HG02798 (cell line): ENCODE data around the gene NUDT7.
A peak's percentile ranks its signal among the peaks of the same experiment; 100 is the strongest.

Experiments
- ATAC-seq: cut with Tn5 transposase; IDR thresholded peaks from one replicate; pipeline ENCODE4 v1.9.1; 2021; ENCODE audit warnings: mild to moderate bottlenecking; ENCODE audit not compliant: unreplicated experiment, poor library complexity

NUDT7 gene

GRCh38 chr16:77723108-77723514 is 797 bp downstream of the NUDT7 start:
- peak; percentile 5 for ATAC-seq

- no peak for ATAC-seq
These were observed 1.9 kb downstream of the NUDT7 start for GRCh38 chr16:77724174-77724573.

GRCh38 chr16:77729951-77730350 is 7.6 kb downstream of the NUDT7 start:
- no peak for ATAC-seq

- ATAC-seq, result no peak
These were observed 10.1 kb downstream of the NUDT7 start for GRCh38 chr16:77732241-77732946.

DNA sequence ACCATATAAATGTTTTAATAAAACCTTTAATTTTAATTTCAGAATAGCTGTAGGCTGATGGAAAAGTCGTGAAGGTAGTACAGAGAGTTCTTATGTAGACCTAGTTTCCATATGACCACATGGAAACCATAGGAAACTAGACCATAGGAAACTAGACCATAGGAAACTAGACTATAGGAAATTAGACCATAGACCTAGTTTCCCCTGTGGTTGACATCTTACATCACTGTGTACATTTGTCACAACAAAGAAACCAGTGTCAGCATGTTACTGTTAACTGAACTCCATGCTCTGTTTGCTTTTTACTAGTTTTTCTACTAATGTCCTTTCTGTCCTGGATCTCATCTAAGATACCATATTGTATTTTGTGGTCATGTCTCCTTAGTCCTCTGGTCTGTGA is 14.6 kb downstream of the NUDT7 start:
- ATAC-seq, result no peak

DNA sequence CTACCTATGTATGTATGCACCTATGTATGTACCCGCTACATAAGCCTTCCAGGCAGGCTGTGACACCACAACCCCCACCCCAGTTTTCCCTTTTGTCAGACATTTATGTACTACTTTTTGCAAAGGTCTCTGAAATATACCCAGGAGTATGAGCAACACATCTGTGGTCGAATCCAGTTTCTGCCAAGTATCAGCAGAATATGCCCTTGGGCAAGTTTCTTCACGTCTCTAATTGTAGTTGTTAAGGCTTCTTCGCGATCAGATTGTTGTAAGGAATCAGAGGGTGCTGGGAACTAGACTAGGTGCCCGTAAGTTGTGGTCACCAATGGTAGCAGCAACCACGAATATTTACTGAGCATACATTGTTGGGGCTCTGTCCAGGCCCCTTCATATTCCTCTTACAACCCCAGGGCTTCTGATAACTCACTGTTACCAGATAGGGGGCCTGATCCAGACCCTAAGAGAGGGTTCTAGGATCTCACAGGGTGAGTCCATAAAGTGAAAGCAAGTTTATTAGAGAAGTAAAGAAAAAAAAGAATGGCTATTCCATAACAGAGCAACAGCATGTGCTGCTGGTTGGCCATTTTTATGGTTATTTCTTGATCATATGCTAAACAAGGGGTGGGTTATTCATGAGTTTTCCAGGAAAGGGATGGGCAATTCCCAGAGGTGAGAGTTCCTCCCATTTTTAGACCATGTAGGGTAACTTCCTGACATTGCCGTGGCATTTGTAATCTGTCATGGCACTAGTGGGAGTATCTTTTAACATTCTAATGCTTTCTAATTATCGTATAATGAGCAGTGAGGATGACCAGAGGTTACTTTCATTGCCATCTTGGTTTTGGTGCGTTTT is 16.6 kb downstream of the NUDT7 start:
- ATAC-seq, result no peak

- ATAC-seq, result no peak
These were observed 17.2 kb downstream of the NUDT7 start for GRCh38 chr16:77739559-77739892.

GRCh38 chr16:77744141-77744540 is 21.8 kb downstream of the NUDT7 start:
- ATAC-seq, result no peak

DNA sequence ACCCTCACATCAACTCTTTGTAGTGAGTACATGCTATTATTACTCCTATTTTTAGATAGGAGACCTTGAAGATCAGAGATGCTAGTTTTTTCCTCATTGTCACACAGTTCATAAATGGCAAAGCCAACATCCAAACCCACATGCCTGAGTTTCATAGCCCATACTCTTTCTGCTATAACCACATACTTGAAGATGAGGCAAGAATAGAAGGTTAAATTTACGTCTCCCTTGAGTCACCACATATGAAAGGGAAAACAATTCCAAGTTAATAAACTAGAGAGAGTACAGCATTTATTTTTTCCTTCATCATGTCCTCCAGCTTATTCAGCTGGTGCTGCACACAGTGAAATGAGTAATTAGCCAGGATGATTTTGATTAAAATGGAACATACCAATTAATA is 23.7 kb downstream of the NUDT7 start:
- no peak for ATAC-seq

DNA sequence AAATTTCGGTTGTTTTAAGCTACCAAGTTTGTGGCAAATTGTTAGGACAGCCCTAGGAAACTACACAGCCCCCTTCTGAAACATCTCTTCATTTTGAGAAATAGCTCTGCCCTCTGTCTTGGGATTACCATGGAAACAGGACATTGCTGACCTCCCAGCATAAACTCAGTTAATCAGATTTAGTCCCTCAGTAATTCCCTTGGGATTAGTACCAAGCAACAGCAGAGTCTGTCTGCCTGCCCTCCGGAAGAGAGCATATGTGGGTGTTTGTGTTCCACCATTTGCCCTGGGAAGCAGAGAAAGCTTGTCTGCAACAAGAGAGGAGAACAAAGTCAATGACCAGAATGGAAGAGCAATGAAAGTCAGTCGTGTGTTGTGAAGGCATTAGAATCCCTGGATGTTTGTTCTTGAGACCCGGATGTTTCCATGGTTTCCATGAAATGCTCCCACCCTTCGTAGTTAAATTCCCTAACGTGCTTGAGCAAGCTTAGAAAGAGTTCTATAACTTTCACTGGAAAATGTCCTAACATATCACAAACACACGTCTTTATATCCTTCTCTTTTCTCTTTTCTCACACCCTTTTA is 26.2 kb downstream of the NUDT7 start:
- ATAC-seq, result no peak

DNA sequence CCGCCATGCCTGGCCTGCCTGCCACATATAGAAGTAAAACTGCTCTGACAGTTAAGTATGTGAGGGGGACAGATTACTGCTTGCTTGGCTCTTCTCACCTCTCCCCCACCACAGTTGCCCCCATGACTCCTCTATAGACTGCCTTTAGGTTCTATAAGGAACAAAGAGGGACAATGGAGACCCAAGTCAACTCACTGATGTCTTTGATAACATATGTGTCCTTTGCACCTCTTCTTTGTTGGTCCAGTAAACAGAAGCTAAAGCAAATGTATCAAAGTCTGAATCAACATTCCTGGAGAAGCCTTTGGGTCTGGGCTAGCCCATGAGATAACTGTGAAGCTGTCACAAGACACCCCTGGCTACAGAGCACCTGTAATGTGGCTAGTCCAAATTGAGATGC is 27.1 kb downstream of the NUDT7 start:
- ATAC-seq, result no peak

- ATAC-seq, result no peak
These were observed 35.7 kb downstream of the NUDT7 start for GRCh38 chr16:77758046-77758445.

- no peak for ATAC-seq
These were observed 36.2 kb downstream of the NUDT7 start for GRCh38 chr16:77758508-77758907.

GRCh38 chr16:77759201-77759600 is 36.9 kb downstream of the NUDT7 start:
- no peak for ATAC-seq

DNA sequence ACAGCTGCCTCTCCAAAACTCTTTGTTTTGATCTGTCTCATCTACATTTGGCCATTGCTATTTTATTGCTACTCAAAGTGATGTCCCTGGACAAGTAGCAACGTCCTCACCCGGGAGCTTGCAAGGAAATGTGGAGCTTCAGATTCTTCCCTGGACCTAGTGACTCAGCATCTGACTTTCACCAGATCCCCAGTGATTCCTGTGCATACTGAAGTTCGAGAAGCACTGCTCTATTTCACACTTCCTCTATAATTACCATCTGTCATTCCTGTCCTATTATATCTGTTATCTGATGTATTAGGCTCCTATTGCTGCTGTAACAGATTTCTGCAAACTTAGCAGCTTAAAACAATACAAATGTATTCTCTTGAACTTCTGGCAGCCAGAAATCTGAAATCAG is 37.5 kb downstream of the NUDT7 start:
- no peak for ATAC-seq

DNA sequence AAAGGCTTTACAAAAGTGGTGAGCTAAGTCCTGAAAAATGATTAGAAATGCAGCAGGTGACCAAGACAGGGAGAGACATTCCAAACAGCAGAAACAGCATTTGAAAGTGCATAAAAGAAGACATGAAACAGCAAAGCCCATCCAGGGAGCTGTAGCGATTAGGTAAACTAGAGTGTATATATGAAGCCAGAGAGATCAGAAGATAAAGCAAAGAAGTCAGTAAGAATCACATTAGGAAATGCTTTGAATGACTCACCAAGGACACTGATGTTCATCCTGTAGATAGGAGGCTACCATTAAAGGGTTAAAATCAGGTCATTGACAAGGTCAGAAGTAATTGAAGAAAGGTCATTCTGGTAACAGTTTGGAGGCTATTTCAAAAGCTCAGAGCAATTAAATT is 38.5 kb downstream of the NUDT7 start:
- no peak for ATAC-seq

DNA sequence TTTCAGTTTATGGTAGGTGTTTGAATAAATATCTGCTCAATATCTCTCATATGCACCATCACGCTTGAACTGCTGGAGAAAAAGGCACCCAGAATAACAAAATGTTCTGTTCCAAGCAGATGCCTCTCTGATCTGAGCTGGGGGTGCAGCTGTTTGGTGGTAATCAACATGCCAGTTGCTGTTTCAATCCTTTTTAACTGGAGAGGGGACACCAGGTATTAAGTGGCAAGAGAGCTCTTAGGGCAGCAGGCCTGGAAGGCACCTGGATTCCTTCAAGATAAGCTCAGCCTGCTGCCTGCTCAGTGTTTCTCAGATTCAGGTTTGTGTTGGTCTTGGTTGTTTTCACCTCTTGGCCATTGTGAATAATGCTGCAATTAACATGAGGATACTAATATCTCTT is 38.9 kb downstream of the NUDT7 start:
- ATAC-seq, result no peak

- ATAC-seq, result no peak
These were observed 39.9 kb downstream of the NUDT7 start for GRCh38 chr16:77762262-77762661.

- ATAC-seq, result no peak
These were observed 41.7 kb downstream of the NUDT7 start for GRCh38 chr16:77763994-77764393.

GRCh38 chr16:77767211-77767610 is 44.9 kb downstream of the NUDT7 start:
- no peak for ATAC-seq

DNA sequence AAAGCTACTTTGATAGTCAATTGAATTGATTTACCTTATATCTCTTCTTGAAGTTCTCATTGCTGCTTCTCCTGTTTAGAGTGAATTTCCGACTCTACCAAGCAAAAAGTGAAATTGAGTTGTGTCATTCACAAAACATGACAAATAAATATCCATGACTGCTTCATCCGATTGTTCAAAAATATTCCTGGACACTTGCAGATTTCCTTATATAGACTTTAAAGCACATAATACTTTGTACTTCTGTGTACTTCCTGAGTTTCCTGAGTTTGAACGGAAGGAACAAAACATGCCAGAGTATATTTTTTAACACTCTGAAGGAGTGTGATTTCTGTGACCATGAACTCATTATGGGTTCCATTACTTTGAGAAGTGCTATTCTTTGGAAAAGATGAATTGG is 45.5 kb downstream of the NUDT7 start:
- ATAC-seq, result no peak
